ENCODE measurements around the gene FGD4.

Gene FGD4

DNA sequence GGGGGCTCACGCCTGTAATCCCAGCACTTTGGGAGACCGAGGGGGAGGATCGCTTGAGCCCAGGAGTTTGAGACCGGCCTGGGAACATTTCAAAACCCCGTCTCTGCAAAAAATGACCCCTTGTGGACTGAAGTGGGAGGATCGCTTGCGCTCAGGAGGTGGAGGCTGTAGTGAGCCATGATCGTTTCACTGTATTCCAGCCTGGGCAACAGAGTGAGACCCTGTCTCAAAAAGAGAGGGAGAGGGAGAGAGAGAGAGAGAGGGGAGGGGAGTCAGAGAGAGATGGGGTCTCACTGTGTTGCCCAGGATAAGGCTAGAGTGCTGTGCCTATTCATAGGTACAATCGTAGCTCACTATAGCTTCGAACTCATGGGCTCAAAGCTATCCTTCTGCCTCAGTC, 2.8 kb downstream of the FGD4 start:
- Histone ChIP-seq H3K4me3 (ENCODE audit: low read length in 2 of 2) (peak overlapping the region in 1 of 2 donors; percentile 11), H3K27ac (ENCODE audit: low read depth in 2 of 2, low read length in 2 of 2) (no peak overlapping the region), H3K9ac (ENCODE audit: low read depth in 1 of 2, low read length in 2 of 2) (no peak overlapping the region), H3K27me3 (ENCODE audit: control insufficient read depth in 2 of 2, insufficient read depth in 2 of 2, low read length in 2 of 2) (no peaks in the 10 kb centered on the region), H3K9me3 (ENCODE audit: control insufficient read depth in 2 of 2, low read length in 2 of 2) (no peaks in the 10 kb centered on the region), H3K36me3 (ENCODE audit: control insufficient read depth in 2 of 2, insufficient read depth in 2 of 2, low read length in 2 of 2) (peaks cover 0 to 3% of the 10 kb centered on the region in 2 donors), H3K4me1 (ENCODE audit: control insufficient read depth in 2 of 2, insufficient read depth in 2 of 2, low read length in 2 of 2) (peaks cover 6 to 21% of the 10 kb centered on the region in 2 donors)

- Histone ChIP-seq H3K9ac (ENCODE audit: low read depth in 1 of 2, low read length in 2 of 2) (no peak overlapping the region), H3K4me1 (ENCODE audit: control insufficient read depth in 2 of 2, insufficient read depth in 2 of 2, low read length in 2 of 2) (peaks cover 6 to 21% of the 10 kb centered on the region in 2 donors), H3K4me3 (ENCODE audit: low read length in 2 of 2) (no peak overlapping the region), H3K27me3 (ENCODE audit: control insufficient read depth in 2 of 2, insufficient read depth in 2 of 2, low read length in 2 of 2) (no peaks in the 10 kb centered on the region), H3K9me3 (ENCODE audit: control insufficient read depth in 2 of 2, low read length in 2 of 2) (no peaks in the 10 kb centered on the region), H3K27ac (ENCODE audit: low read depth in 2 of 2, low read length in 2 of 2) (no peak overlapping the region), H3K36me3 (ENCODE audit: control insufficient read depth in 2 of 2, insufficient read depth in 2 of 2, low read length in 2 of 2) (peaks cover 0 to 3% of the 10 kb centered on the region in 2 donors)
These were observed 3.6 kb downstream of the FGD4 start for GRCh38 chr12:32402946-32403345.

DNA sequence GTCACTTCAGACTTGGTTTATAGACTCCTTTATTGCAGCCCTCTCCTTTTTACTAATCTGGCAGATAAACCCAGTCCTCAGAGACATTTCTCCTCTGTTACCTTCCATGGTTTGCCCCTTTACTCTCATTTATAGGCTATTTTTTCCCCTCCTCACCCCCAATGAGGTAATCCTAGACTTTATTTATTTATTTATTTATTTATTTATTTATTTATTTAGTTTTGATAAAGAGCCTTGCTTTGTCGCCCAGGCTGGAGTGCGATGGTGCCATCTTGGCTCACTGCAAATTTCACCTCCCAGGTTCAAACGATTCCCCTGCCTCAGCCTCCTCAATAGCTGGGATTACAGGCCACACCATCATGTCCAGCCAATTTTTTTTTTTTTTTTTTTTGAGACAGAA, 8.4 kb downstream of the FGD4 start:
- no peak overlapping the region for H3K4me3 ChIP-seq (ENCODE audit: low read length in 2 of 2)
- peaks cover 0 to 3% of the 10 kb centered on the region in 2 donors for H3K36me3 ChIP-seq (ENCODE audit: control insufficient read depth in 2 of 2, insufficient read depth in 2 of 2, low read length in 2 of 2)
- H3K27ac ChIP-seq (ENCODE audit: low read depth in 2 of 2, low read length in 2 of 2) = no peak overlapping the region
- H3K9ac ChIP-seq (ENCODE audit: low read depth in 1 of 2, low read length in 2 of 2) = no peak overlapping the region
- no peaks in the 10 kb centered on the region for H3K27me3 ChIP-seq (ENCODE audit: control insufficient read depth in 2 of 2, insufficient read depth in 2 of 2, low read length in 2 of 2)
- H3K9me3 ChIP-seq (ENCODE audit: control insufficient read depth in 2 of 2, low read length in 2 of 2) = no peaks in the 10 kb centered on the region
- no peaks in the 10 kb centered on the region for H3K4me1 ChIP-seq (ENCODE audit: control insufficient read depth in 2 of 2, insufficient read depth in 2 of 2, low read length in 2 of 2)

DNA sequence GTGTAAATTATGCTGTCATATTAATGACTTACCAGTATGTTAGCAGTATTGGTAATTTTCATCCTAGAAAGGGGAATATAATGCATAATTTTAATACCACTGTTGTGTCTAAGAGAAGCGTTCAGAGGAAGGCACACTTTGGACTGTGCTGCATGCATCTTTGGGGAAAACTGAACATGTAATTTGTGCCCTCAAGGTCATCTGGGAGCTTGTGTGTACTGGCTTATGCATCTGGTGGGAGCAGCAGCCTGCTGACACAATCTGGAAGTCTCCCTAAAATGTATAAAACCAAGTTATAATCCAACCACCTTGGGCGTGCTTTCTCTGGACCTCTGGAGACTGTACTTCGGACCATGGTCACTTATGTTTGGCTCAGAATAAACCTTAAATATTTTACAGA, 14.1 kb downstream of the FGD4 start:
- Histone ChIP-seq H3K27ac (ENCODE audit: low read depth in 2 of 2, low read length in 2 of 2) (no peak overlapping the region), H3K9me3 (ENCODE audit: control insufficient read depth in 2 of 2, low read length in 2 of 2) (no peaks in the 10 kb centered on the region), H3K4me1 (ENCODE audit: control insufficient read depth in 2 of 2, insufficient read depth in 2 of 2, low read length in 2 of 2) (no peaks in the 10 kb centered on the region), H3K36me3 (ENCODE audit: control insufficient read depth in 2 of 2, insufficient read depth in 2 of 2, low read length in 2 of 2) (no peaks in the 10 kb centered on the region), H3K4me3 (ENCODE audit: low read length in 2 of 2) (no peak overlapping the region), H3K27me3 (ENCODE audit: control insufficient read depth in 2 of 2, insufficient read depth in 2 of 2, low read length in 2 of 2) (no peaks in the 10 kb centered on the region), H3K9ac (ENCODE audit: low read depth in 1 of 2, low read length in 2 of 2) (no peak overlapping the region)

GRCh38 chr12:32418221-32418620, 18.9 kb downstream of the FGD4 start:
- Histone ChIP-seq H3K9me3 (ENCODE audit: control insufficient read depth in 2 of 2, low read length in 2 of 2) (no peaks in the 10 kb centered on the region), H3K27me3 (ENCODE audit: control insufficient read depth in 2 of 2, insufficient read depth in 2 of 2, low read length in 2 of 2) (no peaks in the 10 kb centered on the region), H3K27ac (ENCODE audit: low read depth in 2 of 2, low read length in 2 of 2) (no peak overlapping the region), H3K4me1 (ENCODE audit: control insufficient read depth in 2 of 2, insufficient read depth in 2 of 2, low read length in 2 of 2) (peaks cover 0 to 3% of the 10 kb centered on the region in 2 donors), H3K36me3 (ENCODE audit: control insufficient read depth in 2 of 2, insufficient read depth in 2 of 2, low read length in 2 of 2) (peaks cover 0 to 2% of the 10 kb centered on the region in 2 donors), H3K9ac (ENCODE audit: low read depth in 1 of 2, low read length in 2 of 2) (no peak overlapping the region), H3K4me3 (ENCODE audit: low read length in 2 of 2) (no peak overlapping the region)

DNA sequence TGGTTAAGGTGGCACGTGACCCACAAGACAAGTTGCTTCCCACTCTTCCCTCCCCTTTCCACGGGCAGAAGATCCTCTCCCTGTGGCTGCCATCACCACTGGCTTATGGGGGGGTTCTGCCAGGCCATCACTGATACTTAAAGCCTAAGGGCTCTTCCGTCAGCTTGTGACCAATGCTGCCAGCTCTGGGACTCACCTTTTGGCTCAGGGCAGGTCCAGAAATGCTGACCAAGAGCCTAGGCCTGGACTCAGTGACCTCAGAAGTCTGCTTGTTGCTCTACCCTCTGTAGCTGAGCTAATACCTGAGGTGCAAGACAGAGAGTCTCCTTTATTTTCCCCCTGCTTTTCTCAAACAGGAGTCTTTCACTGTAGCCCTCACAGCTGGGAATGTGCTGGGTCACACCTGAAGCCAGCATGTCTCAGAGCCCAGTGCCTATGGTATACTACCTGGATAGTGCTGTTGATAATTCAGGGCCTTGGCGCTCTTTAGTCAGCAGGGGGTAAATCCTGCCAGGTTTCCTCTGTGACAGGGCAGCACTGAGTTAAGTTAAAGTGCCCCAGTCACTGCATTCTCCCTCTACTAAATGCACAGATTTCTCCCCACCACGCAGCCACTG, 19.7 kb downstream of the FGD4 start:
- Histone ChIP-seq H3K4me3 (ENCODE audit: low read length in 2 of 2) (no peak overlapping the region), H3K9ac (ENCODE audit: low read depth in 1 of 2, low read length in 2 of 2) (no peak overlapping the region), H3K4me1 (ENCODE audit: control insufficient read depth in 2 of 2, insufficient read depth in 2 of 2, low read length in 2 of 2) (peaks cover 0 to 3% of the 10 kb centered on the region in 2 donors), H3K27ac (ENCODE audit: low read depth in 2 of 2, low read length in 2 of 2) (no peak overlapping the region), H3K9me3 (ENCODE audit: control insufficient read depth in 2 of 2, low read length in 2 of 2) (no peaks in the 10 kb centered on the region), H3K27me3 (ENCODE audit: control insufficient read depth in 2 of 2, insufficient read depth in 2 of 2, low read length in 2 of 2) (no peaks in the 10 kb centered on the region), H3K36me3 (ENCODE audit: control insufficient read depth in 2 of 2, insufficient read depth in 2 of 2, low read length in 2 of 2) (peaks cover 0 to 2% of the 10 kb centered on the region in 2 donors)

GRCh38 chr12:32419520-32419960, 20.2 kb downstream of the FGD4 start:
- Histone ChIP-seq H3K4me3 (ENCODE audit: low read length in 2 of 2) (no peak overlapping the region), H3K4me1 (ENCODE audit: control insufficient read depth in 2 of 2, insufficient read depth in 2 of 2, low read length in 2 of 2) (peaks cover 0 to 3% of the 10 kb centered on the region in 2 donors), H3K9me3 (ENCODE audit: control insufficient read depth in 2 of 2, low read length in 2 of 2) (no peaks in the 10 kb centered on the region), H3K36me3 (ENCODE audit: control insufficient read depth in 2 of 2, insufficient read depth in 2 of 2, low read length in 2 of 2) (peaks cover 0 to 2% of the 10 kb centered on the region in 2 donors), H3K27ac (ENCODE audit: low read depth in 2 of 2, low read length in 2 of 2) (no peak overlapping the region), H3K9ac (ENCODE audit: low read depth in 1 of 2, low read length in 2 of 2) (no peak overlapping the region), H3K27me3 (ENCODE audit: control insufficient read depth in 2 of 2, insufficient read depth in 2 of 2, low read length in 2 of 2) (no peaks in the 10 kb centered on the region)

DNA sequence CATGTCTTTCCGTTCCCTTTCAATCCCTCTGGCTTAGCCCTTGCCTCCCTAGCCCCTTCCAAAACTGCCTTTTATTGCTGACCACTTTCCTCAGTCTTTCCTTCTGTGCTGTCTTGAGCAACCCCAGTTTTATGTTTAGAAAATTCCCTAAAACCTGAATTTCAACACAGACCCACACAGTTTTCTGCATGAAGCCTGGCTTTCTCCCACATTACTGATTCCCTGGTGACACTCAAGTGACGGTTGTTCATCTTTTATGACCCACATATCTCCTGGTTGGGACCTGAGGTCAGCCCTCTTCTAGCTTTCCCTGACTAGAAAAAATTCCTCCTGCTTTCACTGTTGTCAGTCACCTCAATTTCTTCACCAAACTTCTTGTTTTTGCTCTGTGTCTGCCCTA, 21.0 kb downstream of the FGD4 start:
- H3K36me3 ChIP-seq (ENCODE audit: control insufficient read depth in 2 of 2, insufficient read depth in 2 of 2, low read length in 2 of 2) = peaks cover 0 to 2% of the 10 kb centered on the region in 2 donors
- H3K27me3 ChIP-seq (ENCODE audit: control insufficient read depth in 2 of 2, insufficient read depth in 2 of 2, low read length in 2 of 2) = no peaks in the 10 kb centered on the region
- H3K27ac ChIP-seq (ENCODE audit: low read depth in 2 of 2, low read length in 2 of 2) = no peak overlapping the region
- H3K9ac ChIP-seq (ENCODE audit: low read depth in 1 of 2, low read length in 2 of 2) = no peak overlapping the region
- H3K9me3 ChIP-seq (ENCODE audit: control insufficient read depth in 2 of 2, low read length in 2 of 2) = no peaks in the 10 kb centered on the region
- H3K4me3 ChIP-seq (ENCODE audit: low read length in 2 of 2) = no peak overlapping the region
- H3K4me1 ChIP-seq (ENCODE audit: control insufficient read depth in 2 of 2, insufficient read depth in 2 of 2, low read length in 2 of 2) = peaks cover 0 to 3% of the 10 kb centered on the region in 2 donors

DNA sequence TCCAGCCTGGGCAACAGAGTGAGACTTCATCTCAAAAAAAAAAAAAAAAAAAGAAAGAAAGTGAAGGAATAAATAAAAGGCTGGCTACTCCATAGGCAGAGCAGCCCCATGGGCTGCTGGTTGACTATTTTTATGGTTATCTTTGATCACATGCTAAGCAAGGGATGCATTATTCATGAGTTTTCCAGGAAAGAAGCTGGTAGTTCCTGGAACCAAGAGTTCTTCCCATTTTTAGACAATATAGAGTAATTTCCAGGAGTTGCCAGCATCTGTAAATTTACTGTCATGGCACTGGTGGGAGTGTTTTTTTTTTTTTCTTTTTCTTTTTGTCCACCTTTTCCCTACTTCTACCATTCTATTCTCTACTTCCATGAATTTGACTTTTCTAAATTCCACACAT, 24.2 kb downstream of the FGD4 start:
- Histone ChIP-seq H3K4me1 (ENCODE audit: control insufficient read depth in 2 of 2, insufficient read depth in 2 of 2, low read length in 2 of 2) (peaks cover 0 to 3% of the 10 kb centered on the region in 2 donors), H3K4me3 (ENCODE audit: low read length in 2 of 2) (no peak overlapping the region), H3K9me3 (ENCODE audit: control insufficient read depth in 2 of 2, low read length in 2 of 2) (no peaks in the 10 kb centered on the region), H3K27ac (ENCODE audit: low read depth in 2 of 2, low read length in 2 of 2) (no peak overlapping the region), H3K36me3 (ENCODE audit: control insufficient read depth in 2 of 2, insufficient read depth in 2 of 2, low read length in 2 of 2) (peaks cover 0 to 2% of the 10 kb centered on the region in 2 donors), H3K9ac (ENCODE audit: low read depth in 1 of 2, low read length in 2 of 2) (no peak overlapping the region), H3K27me3 (ENCODE audit: control insufficient read depth in 2 of 2, insufficient read depth in 2 of 2, low read length in 2 of 2) (no peaks in the 10 kb centered on the region)

GRCh38 chr12:32431025-32431424, 31.7 kb downstream of the FGD4 start:
- Histone ChIP-seq H3K4me1 (ENCODE audit: control insufficient read depth in 2 of 2, insufficient read depth in 2 of 2, low read length in 2 of 2) (no peaks in the 10 kb centered on the region), H3K27me3 (ENCODE audit: control insufficient read depth in 2 of 2, insufficient read depth in 2 of 2, low read length in 2 of 2) (no peaks in the 10 kb centered on the region), H3K9me3 (ENCODE audit: control insufficient read depth in 2 of 2, low read length in 2 of 2) (no peaks in the 10 kb centered on the region), H3K4me3 (ENCODE audit: low read length in 2 of 2) (no peak overlapping the region), H3K36me3 (ENCODE audit: control insufficient read depth in 2 of 2, insufficient read depth in 2 of 2, low read length in 2 of 2) (peaks cover 0 to 2% of the 10 kb centered on the region in 2 donors), H3K9ac (ENCODE audit: low read depth in 1 of 2, low read length in 2 of 2) (no peak overlapping the region), H3K27ac (ENCODE audit: low read depth in 2 of 2, low read length in 2 of 2) (no peak overlapping the region)
